AG10803 (cell line): ENCODE measurements around the gene FAM118A.

ENCODE experiments used
- DNase-seq: peaks from one replicate; pipeline ENCODE4 v3.0.0; 2010; ENCODE audit warnings: low read depth
- H3K4me3 ChIP-seq: 2 replicates; pipeline ENCODE4 v1.5.1; 2011; ENCODE audit warnings: mild to moderate bottlenecking, low read length, control low read depth
- TF ChIP-seq, protein P1 (sequence below): conservative IDR thresholded peaks from 2 replicates; pipeline ENCODE4 v1.5.1; 2011; ENCODE audit warnings: mild to moderate bottlenecking, low read length, control low read depth, inconsistent platforms

The FAM118A gene

DNA sequence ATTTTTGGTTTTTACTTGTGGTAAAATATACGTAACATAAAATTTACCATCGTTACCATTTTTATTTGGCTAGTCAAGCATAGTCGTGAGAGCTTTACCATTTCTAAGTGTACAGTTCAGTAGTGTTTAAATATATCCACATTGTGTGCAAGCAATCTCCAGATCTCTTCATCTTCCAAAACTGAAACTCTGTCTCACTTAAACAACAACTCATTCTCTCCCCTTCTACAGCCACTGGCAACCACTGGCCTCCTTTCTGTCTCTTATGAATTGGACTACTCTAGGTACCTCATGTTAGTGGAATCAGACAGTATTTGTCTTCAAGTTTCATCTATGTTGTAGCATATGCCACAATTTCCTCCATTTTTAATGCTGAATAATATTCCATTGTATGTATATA lies 66.3 kb downstream of the FAM118A start:
- no peak for DNase-seq
- H3K4me3 ChIP-seq, result no peak overlapping the region
- TF ChIP-seq, protein P1, sequence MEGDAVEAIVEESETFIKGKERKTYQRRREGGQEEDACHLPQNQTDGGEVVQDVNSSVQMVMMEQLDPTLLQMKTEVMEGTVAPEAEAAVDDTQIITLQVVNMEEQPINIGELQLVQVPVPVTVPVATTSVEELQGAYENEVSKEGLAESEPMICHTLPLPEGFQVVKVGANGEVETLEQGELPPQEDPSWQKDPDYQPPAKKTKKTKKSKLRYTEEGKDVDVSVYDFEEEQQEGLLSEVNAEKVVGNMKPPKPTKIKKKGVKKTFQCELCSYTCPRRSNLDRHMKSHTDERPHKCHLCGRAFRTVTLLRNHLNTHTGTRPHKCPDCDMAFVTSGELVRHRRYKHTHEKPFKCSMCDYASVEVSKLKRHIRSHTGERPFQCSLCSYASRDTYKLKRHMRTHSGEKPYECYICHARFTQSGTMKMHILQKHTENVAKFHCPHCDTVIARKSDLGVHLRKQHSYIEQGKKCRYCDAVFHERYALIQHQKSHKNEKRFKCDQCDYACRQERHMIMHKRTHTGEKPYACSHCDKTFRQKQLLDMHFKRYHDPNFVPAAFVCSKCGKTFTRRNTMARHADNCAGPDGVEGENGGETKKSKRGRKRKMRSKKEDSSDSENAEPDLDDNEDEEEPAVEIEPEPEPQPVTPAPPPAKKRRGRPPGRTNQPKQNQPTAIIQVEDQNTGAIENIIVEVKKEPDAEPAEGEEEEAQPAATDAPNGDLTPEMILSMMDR, result no peak

DNA sequence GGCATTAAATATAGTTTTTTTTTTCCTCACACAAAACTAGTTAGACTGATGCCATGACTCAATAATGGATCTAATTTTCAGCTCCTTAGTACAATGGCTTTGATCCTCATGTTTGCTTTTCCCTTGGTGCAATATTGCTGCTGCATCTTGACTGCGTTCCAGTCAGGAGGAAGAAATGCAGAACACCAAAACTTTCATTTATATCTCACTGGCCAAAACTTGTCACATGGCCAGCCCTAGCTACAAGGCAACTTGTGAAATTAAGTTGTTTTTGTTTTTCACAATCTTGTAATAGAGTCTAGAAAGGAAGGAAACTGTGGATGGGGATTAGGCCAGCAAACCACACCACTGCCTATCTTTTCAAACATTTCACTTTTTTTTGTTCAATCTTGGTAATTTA lies 67.0 kb downstream of the FAM118A start:
- no peak overlapping the region for H3K4me3 ChIP-seq
- TF ChIP-seq, protein P1, result no peak
- DNase-seq, result peak; percentile 12

DNA sequence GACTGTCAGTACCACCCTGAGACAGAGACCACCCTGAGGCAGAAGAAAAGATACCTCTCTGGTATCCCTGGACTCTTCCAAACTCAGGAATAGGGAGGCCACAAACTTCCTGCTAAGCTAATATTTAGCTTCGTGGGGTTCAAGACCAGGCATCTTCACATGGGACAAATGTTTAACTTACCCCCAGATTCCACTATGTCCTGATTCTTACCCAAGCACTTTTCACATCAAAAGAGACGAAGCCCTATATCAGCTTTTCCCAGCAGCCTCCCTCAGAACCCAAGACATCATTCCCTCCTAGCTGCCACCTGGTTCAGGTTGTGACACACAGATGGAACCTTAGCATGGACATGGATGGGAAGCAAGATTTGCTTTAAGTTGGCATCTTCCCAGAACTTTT lies 71.6 kb downstream of the FAM118A start:
- TF ChIP-seq, protein P1, result no peak
- H3K4me3 ChIP-seq, result no peak overlapping the region

DNA sequence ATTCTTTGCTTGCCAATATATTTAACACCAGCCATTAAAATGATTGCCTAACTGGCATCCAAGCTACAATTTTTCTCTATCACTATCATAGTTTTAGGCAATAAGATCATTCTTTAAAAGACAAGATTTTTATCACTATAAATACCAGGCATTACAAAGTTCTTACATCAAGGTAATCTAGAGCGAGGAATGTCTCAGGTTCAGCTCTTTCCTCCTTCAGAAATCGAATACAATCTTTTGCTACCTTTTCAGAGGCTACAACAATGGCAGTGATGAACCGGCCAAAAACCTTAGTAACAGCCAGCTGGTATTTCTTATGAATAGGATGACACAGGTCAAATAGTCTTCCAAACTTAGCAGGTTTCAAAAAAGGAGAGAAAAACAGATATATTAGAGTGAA lies 79.8 kb downstream of the FAM118A start:
- DNase-seq, result no peak
- H3K4me3 ChIP-seq, result no peak overlapping the region
- TF ChIP-seq, protein P1, result no peak

More for the DNA sequence above, 71.6 kb downstream of the FAM118A start:
- no peak for DNase-seq
